IMR-90 (cell line): ENCODE measurements around the gene GMPR. TPM values are rescaled to one million over a fixed set of nuclear protein-coding genes. Genes with fewer than 3 reads are reported as not detected.
A peak's percentile ranks its signal among the peaks of the same experiment; 100 is the strongest.

ENCODE experiments used
- ATAC-seq: fragments of 200-7000 bp; cut with Tn5 transposase; 2 replicates; pipeline ENCODE4 v1.9.1; 2020; ENCODE audit warnings: low read depth, mild to moderate bottlenecking, moderate library complexity
- BruUV-seq: library from RNA; stranded (reverse); fragments of 400-500 nt; replicated peaks from 2 replicates; lab custom pipeline; 2021; lab: Mats Ljungman, UMichigan
- CTCF ChIA-PET: fragments of 300-600 bp; formaldehyde crosslinking; extraction: SDS; loops from one replicate; lab custom pipeline; 2021; ENCODE audit warnings: antibody characterized with exemption; lab: Yijun Ruan, JAX
- POLR2A ChIA-PET: fragments of 300-600 bp; sonication (Branson Sonifier 250); formaldehyde crosslinking; loops from one replicate; lab custom pipeline; 2022; ENCODE audit warnings: antibody characterized with exemption; ENCODE audit not compliant: unreplicated experiment; lab: Charles Lee
- DNase-seq: peaks from one replicate; pipeline ENCODE4 v3.0.0; 2013
- H2AFZ ChIP-seq: replicated peaks from 2 replicates; pipeline ENCODE3; 2013; ENCODE audit warnings: low read length, mild to moderate bottlenecking; ENCODE audit not compliant: poor library complexity
- H2AK5ac ChIP-seq: 2 replicates; pipeline ENCODE4 v1.6.1; 2013; ENCODE audit warnings: low read depth, low read length, inconsistent platforms
- H2AK9ac ChIP-seq: replicated peaks from 2 replicates; pipeline ENCODE3; 2013; ENCODE audit warnings: mild to moderate bottlenecking, low read depth, low read length, moderate library complexity; ENCODE audit not compliant: poor library complexity
- H2BK120ac ChIP-seq: 2 replicates; pipeline ENCODE4 v1.6.1; 2013; ENCODE audit warnings: low read depth, low read length, inconsistent platforms
- H2BK15ac ChIP-seq: 3 replicates; pipeline ENCODE4 v1.6.1; 2013; ENCODE audit warnings: low read depth, low read length, inconsistent platforms
- H2BK20ac ChIP-seq: 2 replicates; pipeline ENCODE4 v1.6.1; 2013; ENCODE audit warnings: low read depth, mild to moderate bottlenecking, inconsistent platforms, low read length, moderate library complexity
- H2BK5ac ChIP-seq: 2 replicates; pipeline ENCODE4 v1.6.1; 2013; ENCODE audit warnings: mild to moderate bottlenecking, low read depth, low read length, inconsistent platforms; ENCODE audit not compliant: poor library complexity, severe bottlenecking
- H3K14ac ChIP-seq: replicated peaks from 2 replicates; pipeline ENCODE4 v1.6.1; 2013; ENCODE audit warnings: low read depth, low read length, inconsistent platforms
- H3K18ac ChIP-seq: 2 replicates; pipeline ENCODE4 v1.6.1; 2013; ENCODE audit warnings: low read depth, low read length, control low read depth
- H3K23ac ChIP-seq: 2 replicates; pipeline ENCODE4 v1.6.1; 2013; ENCODE audit warnings: low read depth, low read length, inconsistent platforms
- H3K27ac ChIP-seq: 2 replicates; pipeline ENCODE4 v1.5.1; 2013; ENCODE audit warnings: mild to moderate bottlenecking, control low read depth, low read length; ENCODE audit not compliant: insufficient read depth
- H3K27me3 ChIP-seq: 2 replicates; pipeline ENCODE4 v1.6.1; 2013; ENCODE audit warnings: low read length; ENCODE audit not compliant: control insufficient read depth, insufficient read depth
- H3K36me3 ChIP-seq: 2 replicates; pipeline ENCODE4 v1.6.1; 2013; ENCODE audit warnings: low read length, mixed read lengths; ENCODE audit not compliant: control insufficient read depth, insufficient read depth
- H3K4ac ChIP-seq: 2 replicates; pipeline ENCODE4 v1.6.1; 2013; ENCODE audit warnings: low read depth, low read length, inconsistent platforms
- H3K4me1 ChIP-seq: 2 replicates; pipeline ENCODE4 v1.6.1; 2013; ENCODE audit warnings: low read length, mixed read lengths; ENCODE audit not compliant: control insufficient read depth, insufficient read depth
- H3K4me2 ChIP-seq: 2 replicates; pipeline ENCODE4 v1.6.1; 2013; ENCODE audit warnings: low read depth, mild to moderate bottlenecking, control low read depth, low read length, moderate library complexity
- H3K4me3 ChIP-seq: 2 replicates; pipeline ENCODE4 v1.5.1; 2013; ENCODE audit warnings: low read depth, mild to moderate bottlenecking, control low read depth, low read length, moderate library complexity; ENCODE audit not compliant: insufficient read depth
- H3K56ac ChIP-seq: 2 replicates; pipeline ENCODE4 v1.6.1; 2013; ENCODE audit warnings: low read length, inconsistent platforms; ENCODE audit not compliant: insufficient read depth; ENCODE audit errors: extremely low read depth
- H3K79me1 ChIP-seq, 2 experiments: 2 replicates each; pipeline ENCODE4 v1.6.1; 2013; ENCODE audit warnings: low read length in 2 of 2, inconsistent platforms in 1 of 2, low read depth in 1 of 2
- H3K9ac ChIP-seq: 2 replicates; pipeline ENCODE4 v1.6.1; 2013; ENCODE audit warnings: low read depth, low read length, control low read depth
- H3K9me1 ChIP-seq: 2 replicates; pipeline ENCODE4 v1.6.1; 2013; ENCODE audit warnings: low read length, inconsistent platforms; ENCODE audit not compliant: insufficient read depth
- H3K9me3 ChIP-seq: 2 replicates; pipeline ENCODE4 v1.6.1; 2013; ENCODE audit warnings: low read length; ENCODE audit not compliant: control insufficient read depth, insufficient read depth
- H4K20me1 ChIP-seq: 2 replicates; pipeline ENCODE4 v1.6.1; 2013; ENCODE audit warnings: low read length, inconsistent platforms; ENCODE audit not compliant: insufficient read depth
- H4K5ac ChIP-seq: 2 replicates; pipeline ENCODE4 v1.6.1; 2013; ENCODE audit warnings: mild to moderate bottlenecking, low read depth, low read length, control low read depth
- H4K8ac ChIP-seq, 2 experiments: 2 replicates each; pipeline ENCODE4 v1.6.1; 2013; ENCODE audit warnings: low read depth in 2 of 2, low read length in 2 of 2, control low read depth in 1 of 2, inconsistent platforms in 1 of 2
- H4K91ac ChIP-seq: 2 replicates; pipeline ENCODE4 v1.6.1; 2013; ENCODE audit warnings: low read depth, low read length, inconsistent platforms; ENCODE audit not compliant: insufficient read depth
- BHLHE40 ChIP-seq: fragments of 150-350 bp; IDR thresholded peaks from 2 replicates; pipeline ENCODE4 v1.6.1; 2016; ENCODE audit warnings: mild to moderate bottlenecking, low read depth, low read length
- CEBPB ChIP-seq: IDR thresholded peaks from 2 replicates; pipeline ENCODE4 v1.6.1; 2012; ENCODE audit warnings: low read depth, low read length, improper control_type of control experiment
- CHD1 ChIP-seq: IDR thresholded peaks from 2 replicates; pipeline ENCODE4 v1.6.1; 2012; ENCODE audit warnings: low read depth, low read length, improper control_type of control experiment
- CTCF ChIP-seq: conservative IDR thresholded peaks from 2 replicates; pipeline ENCODE4 v1.5.1; 2012; ENCODE audit warnings: mild to moderate bottlenecking, low read depth, low read length, improper control_type of control experiment
- MAFK ChIP-seq: IDR thresholded peaks from 2 replicates; pipeline ENCODE4 v1.6.1; 2012; ENCODE audit warnings: low read depth, low read length, improper control_type of control experiment
- MAZ ChIP-seq: IDR thresholded peaks from 2 replicates; pipeline ENCODE4 v1.6.1; 2012; ENCODE audit warnings: low read depth, mild to moderate bottlenecking, low read length, improper control_type of control experiment, moderate library complexity, borderline replicate concordance
- NFE2L2 ChIP-seq: fragments of 150-350 bp; IDR thresholded peaks from 2 replicates; pipeline ENCODE4 v1.6.1; 2016; ENCODE audit warnings: low read depth, mild to moderate bottlenecking, low read length
- POLR2A ChIP-seq: IDR thresholded peaks from 2 replicates; pipeline ENCODE4 v1.6.1; 2012; ENCODE audit warnings: mild to moderate bottlenecking, low read depth, low read length
- RAD21 ChIP-seq: IDR thresholded peaks from 2 replicates; pipeline ENCODE4 v1.6.1; 2012; ENCODE audit warnings: low read length, improper control_type of control experiment
- RCOR1 ChIP-seq: IDR thresholded peaks from 2 replicates; pipeline ENCODE4 v1.6.1; 2012; ENCODE audit warnings: mild to moderate bottlenecking, low read length, improper control_type of control experiment; ENCODE audit not compliant: insufficient replicate concordance
- RFX5 ChIP-seq: IDR thresholded peaks from 2 replicates; pipeline ENCODE4 v1.8.0; 2012; ENCODE audit warnings: low read depth, mild to moderate bottlenecking, low read length, moderate library complexity
- SMC3 ChIP-seq: fragments of 150-350 bp; IDR thresholded peaks from 2 replicates; pipeline ENCODE4 v1.6.1; 2016; ENCODE audit warnings: low read depth, mild to moderate bottlenecking, antibody characterized with exemption, low read length, moderate library complexity
- WGBS, 2 experiments: methylation state at CpG; one replicate each; pipeline versions ENCODE4 v1.1.5 to v1.1.7; 2013; ENCODE audit warnings: missing lambda C conversion rate in 2 of 2; ENCODE audit not compliant: insufficient read length in 1 of 2; ENCODE audit errors: extremely low coverage in 2 of 2; 5-methylcytosine and 5-hydroxymethylcytosine counted together
- dilution Hi-C: fragments of 300-500 bp; cut with HindIII; formaldehyde crosslinking; loops from one replicate; pipeline ENCODE4 v1.14.3; 2018; ENCODE audit warnings: low sequenced_read_pairs; ENCODE audit not compliant: unreplicated experiment
- in situ Hi-C: fragments of 300-500 bp; cut with MboI; formaldehyde crosslinking; loops from 3 replicates; pipeline ENCODE4 v1.14.3; 2019; ENCODE audit warnings: low sequenced_read_pairs, inconsistent platforms, mixed read lengths
- intact Hi-C: fragments of 100-400 bp; cut with micrococcal nuclease; formaldehyde crosslinking; loops from 2 replicates; pipeline ENCODE4 v1.10.0; 2022
- polyA plus RNA-seq, 3 experiments: library from polyadenylated mRNA; depleted of rRNA; stranded (reverse); fragments of >200 nt; gene quantifications; 2 replicates each; pipeline ENCODE4 v1.2.3, GENCODE V29; 2012; ENCODE audit warnings: low replicate concordance in 1 of 3
- total RNA-seq: library from RNA; depleted of rRNA; stranded (reverse); fragments of >200 nt; gene quantifications from 2 replicates; pipeline ENCODE4 v1.2.3, GENCODE V29; 2012
- TF ChIP-seq, protein P1 (sequence below): fragments of 150-350 bp; IDR thresholded peaks from 2 replicates; pipeline ENCODE4 v1.6.1; 2016; ENCODE audit warnings: low read depth, mild to moderate bottlenecking, low read length, moderate library complexity, borderline replicate concordance

Gene GMPR
- total and polyA plus RNA-seq, 2 of the 4 experiments (the other 2 are of a cell fraction), result 6.3 to 8.6 TPM

DNA sequence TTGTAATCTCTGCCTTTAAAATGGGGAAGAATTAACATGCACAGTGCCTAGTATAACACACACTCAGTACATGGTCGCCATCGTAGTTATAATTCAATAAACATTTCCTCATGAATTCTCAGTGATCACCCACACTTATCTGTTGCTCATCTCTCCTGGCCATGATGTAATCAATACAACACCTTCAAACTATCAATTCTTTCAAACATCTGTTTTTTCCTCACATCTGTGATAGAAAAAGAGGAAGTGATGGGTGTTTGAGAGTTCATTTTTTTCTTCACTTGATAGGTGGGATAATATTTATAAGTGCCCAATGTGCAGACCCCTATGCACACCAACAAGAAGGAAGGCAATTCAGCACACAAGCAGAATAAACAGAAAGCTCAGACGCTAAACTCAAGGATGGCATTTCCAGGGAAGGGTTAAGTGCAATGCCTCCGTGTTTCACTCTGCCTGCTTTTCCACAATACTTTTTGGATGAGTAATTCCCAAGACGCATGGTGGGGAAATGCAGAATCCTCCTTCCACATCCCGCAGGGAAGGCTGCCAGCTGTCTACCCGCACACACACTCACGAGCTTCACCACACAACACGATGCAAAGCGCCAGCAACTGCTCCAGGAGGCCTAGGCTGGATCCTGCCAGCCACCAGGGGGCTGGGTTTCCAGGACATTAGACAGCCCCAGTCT is 100.3 kb downstream of the GMPR start:
- H3K27me3 ChIP-seq, result no peaks in the 10 kb centered on the region
- ATAC-seq (peak; percentile 84), DNase-seq (peak; percentile 100)
- peaks cover 34% of the 10 kb centered on the region for H3K9me1 ChIP-seq
- no peak overlapping the region; the same call in 1 of the 2 replicates for H3K56ac ChIP-seq
- H3K4me2 ChIP-seq, result peak overlapping the region; percentile 26; the same call in 1 of the 2 replicates
- H4K20me1 ChIP-seq, result no peaks in the 10 kb centered on the region; the same call in 1 of the 2 replicates
- H4K91ac ChIP-seq, result peak overlapping the region; percentile 62
- no peaks in the 10 kb centered on the region for H3K36me3 ChIP-seq
- POLR2A ChIA-PET, result interaction anchor here (0.6 kb wide), 1 partner anchor 386 kb away, joined by 3 read pairs; no protein-coding TSS in a partner anchor
- no peak overlapping the region; the same call in 1 of the 2 replicates for H4K5ac ChIP-seq
- H3K23ac ChIP-seq, result peak overlapping the region; percentile 73; the same call in 1 of the 2 replicates
- H3K4me1 ChIP-seq, result peaks cover 21% of the 10 kb centered on the region
- peak overlapping the region; percentile 91 for H2BK20ac ChIP-seq
- peak overlapping the region; percentile 59; the same call in 1 of the 3 replicates for H2BK15ac ChIP-seq
- H3K18ac ChIP-seq, result peak overlapping the region; percentile 11; the same call in 1 of the 2 replicates
- H2AK9ac ChIP-seq, result no peak overlapping the region
- BruUV-seq, result no TSS peak
- no CpG with 5 or more reads among the region's 10 CpGs for WGBS, 2 experiments
- in situ Hi-C loops (loop anchor here (5.0 to 10.0 kb wide), 2 partner anchors 174 to 626 kb away; no protein-coding TSS in a partner anchor), dilution Hi-C loops (no loop called here), intact Hi-C loops (loop anchor here (2.0 to 10.0 kb wide), 4 partner anchors 60 to 626 kb away; no protein-coding TSS in a partner anchor)
- H3K27ac ChIP-seq, result peak overlapping the region; percentile 49
- 0 out of 2 replicates have a peak overlapping the region, but pooled peaks have one; percentile 72 for H2AK5ac ChIP-seq
- H2BK120ac ChIP-seq, result peak overlapping the region; percentile 95
- H3K14ac ChIP-seq, result no peak overlapping the region; the same call in 1 of the 2 replicates
- no peaks in the 10 kb centered on the region for H3K9me3 ChIP-seq
- H3K4me3 ChIP-seq, result no peak overlapping the region
- H3K9ac ChIP-seq, result no peak overlapping the region
- CTCF ChIA-PET, result interaction anchor here (0.7 to 1.4 kb wide), 7 partner anchors 11 to 627 kb away, joined by 3 to 5 read pairs (median 3); no protein-coding TSS in a partner anchor
- H4K8ac ChIP-seq, result peak overlapping the region in 1 of 2 experiments; percentile 87; a peak in 2 of 4 replicates
- H2BK5ac ChIP-seq, result peak overlapping the region; percentile 70
- H2AFZ ChIP-seq, result peak overlapping the region; percentile 45
- H3K4ac ChIP-seq, result peak overlapping the region; percentile 92
- peaks cover 3 to 39% of the 10 kb centered on the region in 2 experiments; a peak in 2 of 4 replicates for H3K79me1 ChIP-seq
- TF ChIP-seq CTCF (peak; percentile 88), RAD21 (peak; percentile 76), SMC3 (peak; percentile 79), CHD1 (peak; percentile 39; the same call in 1 of the 2 replicates), BHLHE40 (peak; percentile 97), POLR2A (no peak), CEBPB (peak; percentile 79), RCOR1 (peak; percentile 90), NFE2L2 (peak; percentile 30; the same call in 1 of the 2 replicates), MAFK (peak; percentile 48; the same call in 1 of the 2 replicates), RFX5 (no peak), MAZ (no peak)
- TF ChIP-seq, protein P1, sequence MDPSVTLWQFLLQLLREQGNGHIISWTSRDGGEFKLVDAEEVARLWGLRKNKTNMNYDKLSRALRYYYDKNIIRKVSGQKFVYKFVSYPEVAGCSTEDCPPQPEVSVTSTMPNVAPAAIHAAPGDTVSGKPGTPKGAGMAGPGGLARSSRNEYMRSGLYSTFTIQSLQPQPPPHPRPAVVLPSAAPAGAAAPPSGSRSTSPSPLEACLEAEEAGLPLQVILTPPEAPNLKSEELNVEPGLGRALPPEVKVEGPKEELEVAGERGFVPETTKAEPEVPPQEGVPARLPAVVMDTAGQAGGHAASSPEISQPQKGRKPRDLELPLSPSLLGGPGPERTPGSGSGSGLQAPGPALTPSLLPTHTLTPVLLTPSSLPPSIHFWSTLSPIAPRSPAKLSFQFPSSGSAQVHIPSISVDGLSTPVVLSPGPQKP, result no peak
